Activated B cell treated with CpG ODN at 0.5 μM for 24 hours (primary cell): Measurements from ENCODE around the gene LIMS4. TPM values are rescaled to one million over a fixed set of nuclear protein-coding genes. Genes with fewer than 3 reads are reported as not detected.
"Not testable (repeated sequence)": the region's sequence is repeated elsewhere in the genome, so short reads cannot be mapped to it uniquely, and the experiment has no call there.

Source experiments
- ATAC-seq: fragments of 200-7000 bp; cut with Tn5 transposase; one replicate; pipeline ENCODE4 v1.10.0; 2021; ENCODE audit warnings: low read depth, mild to moderate bottlenecking, moderate library complexity
- CTCF ChIA-PET: fragments of 350-600 bp; sonication (Branson Sonifier 250); formaldehyde crosslinking; loops from one replicate; lab custom pipeline; 2021; ENCODE audit warnings: antibody characterized with exemption; lab: Charles Lee
- POLR2A ChIA-PET: fragments of 350-600 bp; sonication (Branson Sonifier 250); formaldehyde crosslinking; loops from one replicate; lab custom pipeline; 2021; ENCODE audit warnings: antibody characterized with exemption; lab: Charles Lee
- DNase-seq: peaks from one replicate; pipeline ENCODE4 v3.0.0; 2022
- H3K27ac Mint-ChIP-seq: one replicate; pipeline ENCODE4 v1.8.0; 2020; ENCODE audit warnings: mixed read lengths
- H3K27me3 Mint-ChIP-seq: one replicate; pipeline ENCODE4 v1.8.0; 2021; ENCODE audit warnings: mixed read lengths
- H3K36me3 Mint-ChIP-seq: one replicate; pipeline ENCODE4 v1.8.0; 2021; ENCODE audit warnings: low read depth, mixed read lengths
- H3K4me1 Mint-ChIP-seq: one replicate; pipeline ENCODE4 v1.8.0; 2021; ENCODE audit warnings: mixed read lengths
- H3K4me3 Mint-ChIP-seq: one replicate; pipeline ENCODE4 v1.8.0; 2020; ENCODE audit warnings: mild to moderate bottlenecking, mixed read lengths
- H3K9me3 Mint-ChIP-seq: one replicate; pipeline ENCODE4 v1.8.0; 2020; ENCODE audit warnings: mixed read lengths
- intact Hi-C: fragments of 100-400 bp; cut with micrococcal nuclease; formaldehyde crosslinking; loops from one replicate; pipeline ENCODE4 v1.15.1; 2024
- total RNA-seq: library from RNA; stranded (reverse); gene quantifications from 2 replicates; pipeline ENCODE4 v1.2.3, GENCODE V29; 2022

LIMS4 gene
- total RNA-seq, 1 donor from 2014 or later: 0.47 TPM

GRCh38 chr2:110443305-110444005, 29.2 kb downstream of the LIMS4 start:
- H3K36me3 Mint-ChIP-seq, CTCF ChIA-PET: not testable (repeated sequence)

GRCh38 chr2:110441905-110442304, 30.7 kb downstream of the LIMS4 start:
- POLR2A ChIA-PET: not testable (repeated sequence)

More at GRCh38 chr2:110443305-110444005, 29.2 kb downstream of the LIMS4 start:
- H3K27me3 Mint-ChIP-seq, H3K9me3 Mint-ChIP-seq, ATAC-seq, intact Hi-C loops, H3K4me3 Mint-ChIP-seq, POLR2A ChIA-PET, DNase-seq, H3K27ac Mint-ChIP-seq, H3K4me1 Mint-ChIP-seq: not testable (repeated sequence)

GRCh38 chr2:110434565-110434964, 38.1 kb downstream of the LIMS4 start:
- H3K9me3 Mint-ChIP-seq, H3K27ac Mint-ChIP-seq, intact Hi-C loops, H3K27me3 Mint-ChIP-seq, CTCF ChIA-PET, H3K4me1 Mint-ChIP-seq, DNase-seq, ATAC-seq, H3K36me3 Mint-ChIP-seq, H3K4me3 Mint-ChIP-seq, POLR2A ChIA-PET: not testable (repeated sequence)

More at GRCh38 chr2:110441905-110442304, 30.7 kb downstream of the LIMS4 start:
- H3K4me3 Mint-ChIP-seq, H3K27me3 Mint-ChIP-seq, DNase-seq, H3K9me3 Mint-ChIP-seq, H3K36me3 Mint-ChIP-seq, intact Hi-C loops, CTCF ChIA-PET, H3K27ac Mint-ChIP-seq, H3K4me1 Mint-ChIP-seq, ATAC-seq: not testable (repeated sequence)

- DNase-seq, ATAC-seq, CTCF ChIA-PET, H3K9me3 Mint-ChIP-seq, H3K4me3 Mint-ChIP-seq, H3K36me3 Mint-ChIP-seq, H3K27me3 Mint-ChIP-seq, H3K27ac Mint-ChIP-seq, H3K4me1 Mint-ChIP-seq, POLR2A ChIA-PET, intact Hi-C loops: not testable (repeated sequence)
Measured at GRCh38 chr2:110425725-110426124, 46.9 kb downstream of the LIMS4 start.

- intact Hi-C loops, H3K36me3 Mint-ChIP-seq, H3K4me3 Mint-ChIP-seq, H3K4me1 Mint-ChIP-seq, H3K9me3 Mint-ChIP-seq, H3K27me3 Mint-ChIP-seq, DNase-seq, ATAC-seq, POLR2A ChIA-PET, CTCF ChIA-PET, H3K27ac Mint-ChIP-seq: not testable (repeated sequence)
Measured at GRCh38 chr2:110424421-110424820, 48.2 kb downstream of the LIMS4 start.

- H3K27me3 Mint-ChIP-seq, H3K4me3 Mint-ChIP-seq, H3K36me3 Mint-ChIP-seq, CTCF ChIA-PET, POLR2A ChIA-PET, H3K4me1 Mint-ChIP-seq, DNase-seq, H3K9me3 Mint-ChIP-seq, ATAC-seq, H3K27ac Mint-ChIP-seq, intact Hi-C loops: not testable (repeated sequence)
Measured at GRCh38 chr2:110423574-110423962, 49.0 kb downstream of the LIMS4 start.

GRCh38 chr2:110422852-110423573, 49.6 kb downstream of the LIMS4 start:
- ATAC-seq, H3K36me3 Mint-ChIP-seq, H3K4me3 Mint-ChIP-seq, H3K4me1 Mint-ChIP-seq, H3K27me3 Mint-ChIP-seq, DNase-seq, H3K27ac Mint-ChIP-seq, H3K9me3 Mint-ChIP-seq, CTCF ChIA-PET, POLR2A ChIA-PET, intact Hi-C loops: not testable (repeated sequence)

- CTCF ChIA-PET, H3K4me3 Mint-ChIP-seq, H3K27me3 Mint-ChIP-seq, H3K36me3 Mint-ChIP-seq, DNase-seq, H3K4me1 Mint-ChIP-seq, ATAC-seq, POLR2A ChIA-PET, H3K27ac Mint-ChIP-seq, H3K9me3 Mint-ChIP-seq, intact Hi-C loops: not testable (repeated sequence)
Measured at GRCh38 chr2:110420641-110421354, 51.8 kb downstream of the LIMS4 start.

- ATAC-seq, H3K27me3 Mint-ChIP-seq, CTCF ChIA-PET, H3K4me1 Mint-ChIP-seq, intact Hi-C loops, POLR2A ChIA-PET, DNase-seq, H3K36me3 Mint-ChIP-seq, H3K9me3 Mint-ChIP-seq, H3K4me3 Mint-ChIP-seq, H3K27ac Mint-ChIP-seq: not testable (repeated sequence)
Measured at GRCh38 chr2:110407142-110407541, 65.5 kb downstream of the LIMS4 start.

- H3K4me1 Mint-ChIP-seq, intact Hi-C loops, CTCF ChIA-PET, H3K27ac Mint-ChIP-seq, ATAC-seq, H3K9me3 Mint-ChIP-seq, POLR2A ChIA-PET, H3K27me3 Mint-ChIP-seq, DNase-seq, H3K36me3 Mint-ChIP-seq, H3K4me3 Mint-ChIP-seq: not testable (repeated sequence)
Measured at GRCh38 chr2:110404988-110405387, 67.6 kb downstream of the LIMS4 start.

- intact Hi-C loops, ATAC-seq, H3K27me3 Mint-ChIP-seq, H3K27ac Mint-ChIP-seq, H3K9me3 Mint-ChIP-seq, H3K36me3 Mint-ChIP-seq, POLR2A ChIA-PET, DNase-seq, H3K4me3 Mint-ChIP-seq, H3K4me1 Mint-ChIP-seq, CTCF ChIA-PET: not testable (repeated sequence)
Measured at GRCh38 chr2:110404246-110404645, 68.4 kb downstream of the LIMS4 start.
